ENCODE results near the gene GTF2F2.

The GTF2F2 gene

DNA sequence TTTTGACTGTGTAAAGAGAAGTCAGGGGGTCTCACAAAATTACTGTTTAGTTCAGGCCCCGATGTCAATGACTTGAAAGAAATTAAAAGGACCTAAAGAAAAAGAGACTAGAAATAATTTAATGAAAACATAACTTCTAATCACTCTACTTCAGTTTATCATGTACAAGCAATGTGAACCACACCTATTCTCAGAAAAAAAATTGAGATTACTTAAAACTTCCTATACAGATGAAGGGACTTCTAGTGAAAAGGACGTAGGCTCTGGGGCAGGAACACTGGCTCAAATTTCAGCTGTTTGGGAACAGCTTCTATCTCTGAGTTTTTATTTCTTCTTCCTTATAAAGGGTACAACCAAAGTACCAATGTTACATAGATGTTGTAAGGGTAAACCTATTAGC is 182.7 kb downstream of the GTF2F2 start:
- DNase-seq (ENCODE audit: low spot score) = no peak

DNA sequence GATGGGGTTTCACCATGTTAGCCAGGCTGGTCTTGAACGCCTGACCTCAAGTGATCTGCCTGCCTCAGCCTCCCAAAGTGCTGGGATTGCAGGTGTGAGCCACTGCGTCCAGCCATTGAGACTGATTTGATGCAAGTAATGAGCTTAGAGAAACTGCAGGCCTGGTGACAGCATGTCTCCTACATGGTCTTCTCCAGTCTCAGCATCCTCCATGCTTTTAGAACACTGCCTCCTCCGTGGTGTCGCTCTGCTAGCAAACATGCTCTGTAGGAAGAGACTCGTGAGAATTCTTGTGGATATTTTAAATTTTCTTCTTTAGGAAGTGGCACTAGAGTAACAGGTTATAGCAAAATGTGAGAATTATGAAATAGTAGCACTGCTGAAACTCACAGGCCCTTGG is 183.6 kb downstream of the GTF2F2 start:
- DNase-seq (ENCODE audit: low spot score) = no peak

DNA sequence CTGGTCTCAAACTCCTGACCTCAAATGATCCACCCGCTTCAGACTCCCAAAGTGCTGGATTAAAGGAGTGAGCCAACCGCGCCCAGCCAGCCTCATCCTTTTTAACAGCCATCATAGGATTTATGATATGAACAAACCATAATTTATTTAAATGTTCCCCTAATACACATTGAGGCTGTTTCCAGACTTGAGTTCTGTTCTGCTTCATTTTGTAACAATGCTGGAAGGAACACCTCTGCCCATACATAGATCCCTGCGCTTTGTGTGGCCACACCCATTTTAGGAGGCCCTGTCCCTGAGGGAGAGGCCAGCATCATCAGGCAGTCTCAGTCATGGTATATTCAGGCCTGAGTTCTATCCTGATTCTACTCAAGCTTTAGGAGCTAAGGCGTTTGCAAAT is 184.8 kb downstream of the GTF2F2 start:
- no peak for DNase-seq (ENCODE audit: low spot score)

DNA sequence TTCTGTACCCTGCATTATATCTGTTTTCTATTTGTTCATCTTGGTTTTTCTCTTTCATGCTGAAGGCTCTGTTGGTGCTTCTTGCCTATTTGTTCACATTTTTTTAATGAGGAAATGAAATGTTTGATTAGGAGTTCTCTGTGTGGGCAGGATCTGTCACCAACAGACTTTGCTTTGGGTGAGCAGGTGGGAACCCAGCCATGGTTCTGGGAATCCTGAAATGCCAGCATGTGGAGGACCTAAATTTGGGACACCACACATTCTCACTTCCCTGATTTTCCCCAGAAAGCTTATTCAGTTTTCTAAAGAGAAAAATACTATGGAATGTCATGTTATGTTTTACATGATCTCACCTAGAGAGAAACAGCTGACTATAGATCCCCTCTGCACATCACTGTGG is 186.7 kb downstream of the GTF2F2 start:
- no peak for DNase-seq (ENCODE audit: low spot score)

DNA sequence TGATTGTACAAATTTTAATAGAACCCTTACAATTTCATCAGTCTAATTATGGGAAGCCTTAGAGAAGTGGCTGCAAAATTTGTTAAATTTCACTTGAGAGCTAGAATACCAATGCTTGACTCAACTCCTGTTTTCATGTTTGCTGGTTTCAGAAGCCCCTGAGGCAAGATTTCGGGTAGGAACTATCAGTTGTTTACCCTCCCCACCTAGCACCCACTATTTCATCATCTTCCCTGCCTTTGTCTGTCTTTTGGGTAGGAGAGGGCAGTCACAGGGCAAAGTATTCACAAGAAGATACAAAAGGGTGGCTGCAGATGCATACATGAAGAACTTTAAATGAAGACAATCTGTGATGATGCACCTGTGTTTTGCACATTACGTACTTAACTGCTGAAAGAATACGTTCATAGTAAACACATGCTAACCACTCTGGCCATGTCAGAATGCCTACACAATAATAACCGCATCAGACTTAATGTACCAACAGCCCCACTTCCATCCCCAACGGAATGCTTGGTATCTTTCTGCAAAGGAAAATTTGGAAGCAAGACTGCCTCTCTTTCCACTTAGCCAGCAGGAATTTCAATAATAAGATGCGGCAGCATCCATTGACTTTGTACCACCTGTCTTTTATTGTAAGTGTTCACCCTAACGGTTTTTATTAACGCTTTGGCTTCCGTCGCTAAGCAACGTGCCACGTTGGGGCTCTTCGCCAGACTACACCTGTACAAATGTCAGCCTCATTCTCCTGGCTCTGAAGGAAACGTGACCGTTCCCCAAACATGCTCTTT is 190.2 kb downstream of the GTF2F2 start:
- no peak for DNase-seq (ENCODE audit: low spot score)

DNA sequence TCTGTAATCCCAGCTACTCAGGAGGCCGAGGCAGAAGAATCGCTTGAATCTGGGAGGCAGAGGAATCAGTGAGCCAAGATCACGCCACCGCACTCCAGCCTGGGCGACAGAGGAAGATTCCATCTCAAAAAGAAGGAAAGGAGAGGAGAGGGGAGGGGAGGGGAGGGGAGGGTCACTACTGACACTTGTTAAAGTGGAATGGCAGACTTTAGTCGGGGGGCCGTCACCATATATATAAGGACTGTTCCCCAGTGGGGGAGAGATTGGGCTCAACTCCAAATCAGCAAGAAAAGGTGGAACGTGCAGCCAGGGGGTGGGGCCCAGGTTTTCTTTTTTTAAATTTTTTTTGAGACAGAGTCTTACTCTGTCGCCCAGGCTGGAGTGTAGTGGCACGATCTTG is 194.5 kb downstream of the GTF2F2 start:
- DNase-seq (ENCODE audit: low spot score) = no peak

DNA sequence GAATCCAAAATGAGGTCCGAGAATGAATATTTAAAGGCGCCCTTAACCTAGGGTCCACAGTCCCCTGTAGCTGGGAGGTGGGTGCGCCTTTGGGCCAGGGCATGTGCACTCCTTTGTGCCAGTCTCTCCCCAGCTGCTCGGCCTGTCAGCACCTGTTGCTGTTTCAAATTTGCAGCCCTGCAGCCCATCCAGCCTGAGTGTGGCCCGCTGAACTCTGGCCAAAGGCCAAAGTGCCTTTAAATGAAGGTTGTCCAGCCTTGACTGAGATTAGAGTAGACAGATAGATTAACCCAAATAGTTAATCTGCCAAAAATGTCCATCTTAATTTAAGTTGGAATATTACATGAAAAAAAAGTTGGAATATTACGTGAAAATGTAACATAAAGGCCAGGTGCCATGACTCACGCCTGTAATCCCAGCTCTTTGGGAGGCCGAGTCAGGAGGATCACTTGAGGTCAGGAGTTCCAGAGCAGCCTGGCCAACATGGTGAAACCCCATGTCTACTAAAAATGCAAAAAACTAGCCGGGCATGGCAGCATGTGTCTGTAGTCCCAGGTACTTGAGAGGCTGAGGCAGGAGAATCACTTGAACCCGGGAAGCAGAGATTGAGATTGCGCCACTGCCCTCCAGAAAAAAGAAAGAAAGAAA is 195.3 kb downstream of the GTF2F2 start:
- DNase-seq (ENCODE audit: low spot score) = no peak

DNA sequence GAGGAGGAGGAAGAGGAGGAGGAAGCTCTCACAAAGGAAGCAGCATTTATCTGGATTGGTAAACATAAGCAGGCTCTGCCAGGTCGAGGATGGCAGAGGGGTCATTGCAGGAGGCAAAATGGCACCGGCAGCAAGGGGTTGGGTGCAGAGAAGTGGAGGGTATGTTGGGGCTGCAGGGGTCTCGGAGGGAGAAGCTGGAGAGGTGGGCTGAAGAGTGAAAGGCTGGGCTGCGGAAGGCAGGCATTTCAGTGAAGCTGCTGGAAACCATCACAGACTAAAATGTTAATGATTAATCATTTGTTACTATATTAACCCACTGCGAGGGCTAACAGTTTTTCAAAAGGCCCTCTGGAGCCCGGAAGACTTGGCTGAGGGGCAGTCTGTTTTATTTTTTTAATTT is 196.0 kb downstream of the GTF2F2 start:
- no peak for DNase-seq (ENCODE audit: low spot score)

DNA sequence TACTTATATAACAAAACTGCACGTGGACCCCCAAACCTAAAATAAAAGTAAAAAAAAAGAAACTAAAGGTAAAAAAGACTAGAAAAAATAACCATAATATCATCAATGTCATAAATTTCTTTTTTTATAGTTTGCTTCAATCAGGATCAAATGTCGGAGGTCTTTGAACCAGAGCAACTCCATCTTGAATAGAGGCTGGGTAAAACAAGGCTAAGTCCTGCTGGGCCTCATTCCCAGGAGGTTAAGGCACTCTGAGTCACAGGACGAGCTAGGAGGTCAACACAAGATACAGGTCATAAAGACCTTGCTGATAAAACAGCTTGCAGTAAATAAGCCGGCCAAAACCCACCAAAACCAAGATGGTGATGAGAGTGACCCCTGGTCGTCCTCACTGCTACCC is 196.7 kb downstream of the GTF2F2 start:
- DNase-seq (ENCODE audit: low spot score) = no peak

DNA sequence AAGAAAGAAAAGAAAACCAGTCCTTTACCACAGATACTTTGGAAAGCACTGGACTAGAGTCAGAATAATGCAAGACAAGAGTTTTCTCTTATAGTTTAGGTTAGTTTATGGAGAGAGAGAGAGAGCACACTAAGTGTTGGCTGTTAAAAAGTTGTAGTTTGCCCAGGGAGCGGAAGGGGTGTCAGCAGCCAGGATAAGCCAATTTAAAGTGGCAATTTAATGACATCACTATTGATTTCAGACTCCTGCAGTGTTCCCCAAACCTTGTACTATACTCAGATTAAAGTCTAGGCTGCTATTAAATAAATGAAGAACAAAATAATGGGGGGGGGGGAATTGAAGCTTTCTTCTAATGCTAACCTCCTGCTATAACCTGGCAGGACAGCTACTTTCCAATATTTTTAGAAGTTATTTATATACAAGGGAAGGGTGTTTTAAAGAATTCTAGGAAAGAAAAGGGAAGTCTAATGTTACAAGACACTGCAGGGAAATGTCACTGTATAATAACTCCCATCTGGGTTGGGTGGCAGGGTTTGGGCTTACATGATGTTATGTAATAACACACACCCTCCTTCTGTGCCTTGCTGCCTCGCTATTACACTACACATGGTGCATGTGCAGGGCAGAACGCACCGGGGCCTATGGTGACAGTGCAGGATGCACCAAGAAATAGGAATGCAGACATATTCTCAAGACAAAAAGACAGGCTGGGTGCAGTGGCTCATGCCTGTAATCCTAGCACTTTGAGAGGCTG is 200.7 kb downstream of the GTF2F2 start:
- DNase-seq (ENCODE audit: low spot score) = no peak

DNA sequence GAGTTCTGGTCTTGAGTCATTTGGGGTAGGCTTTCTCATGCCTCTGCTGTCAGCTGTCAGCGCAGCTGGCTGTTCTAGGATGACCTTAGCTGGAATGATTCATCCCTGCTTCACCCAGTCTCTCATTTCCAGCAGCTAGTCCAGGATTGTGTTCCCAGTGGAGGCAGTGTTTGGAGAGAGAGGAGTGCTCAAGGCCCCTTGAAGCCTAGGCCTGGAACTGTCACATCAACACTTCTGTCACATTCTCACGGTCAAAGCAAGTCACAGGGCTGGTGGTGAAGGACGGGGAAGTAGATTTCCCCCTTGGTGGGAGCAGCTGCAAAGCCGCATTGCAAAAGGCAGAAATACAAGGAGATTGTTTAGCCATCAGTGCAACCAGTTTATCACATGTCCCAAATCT is 205.5 kb downstream of the GTF2F2 start:
- DNase-seq (ENCODE audit: low spot score) = no peak

DNA sequence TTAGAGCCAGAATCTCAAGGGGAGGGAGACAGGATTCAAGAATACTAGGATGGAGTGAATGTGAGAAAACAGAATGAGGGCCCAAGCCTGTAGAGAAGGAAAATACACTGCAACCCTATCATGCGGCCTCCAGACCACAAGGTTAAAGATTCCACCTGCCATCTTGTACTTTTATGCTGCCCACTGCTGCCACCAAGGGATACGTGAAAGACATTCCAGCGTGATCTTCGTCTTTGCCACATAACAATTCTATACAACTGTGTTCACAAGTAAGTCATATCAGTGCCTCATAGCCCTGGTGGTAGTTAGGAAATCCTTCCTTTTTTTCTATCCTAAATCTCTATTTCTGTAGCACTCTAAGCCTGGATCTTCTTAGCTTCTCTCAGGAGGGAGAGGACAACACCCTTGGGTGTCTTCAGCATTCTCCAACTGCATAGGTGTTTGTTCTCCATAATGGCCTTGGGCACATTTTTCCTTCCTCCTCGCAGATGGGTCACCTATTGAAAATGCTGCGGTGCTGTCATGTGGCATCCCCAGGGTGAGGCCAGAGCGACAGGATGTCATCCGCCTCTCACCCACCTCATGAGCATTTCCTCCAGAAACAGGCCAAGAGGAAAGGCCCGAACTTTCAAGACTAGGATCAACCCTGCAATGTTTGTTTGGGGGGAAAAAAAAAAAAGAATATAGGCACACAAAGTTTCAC is 207.1 kb downstream of the GTF2F2 start:
- no peak for DNase-seq (ENCODE audit: low spot score)

DNA sequence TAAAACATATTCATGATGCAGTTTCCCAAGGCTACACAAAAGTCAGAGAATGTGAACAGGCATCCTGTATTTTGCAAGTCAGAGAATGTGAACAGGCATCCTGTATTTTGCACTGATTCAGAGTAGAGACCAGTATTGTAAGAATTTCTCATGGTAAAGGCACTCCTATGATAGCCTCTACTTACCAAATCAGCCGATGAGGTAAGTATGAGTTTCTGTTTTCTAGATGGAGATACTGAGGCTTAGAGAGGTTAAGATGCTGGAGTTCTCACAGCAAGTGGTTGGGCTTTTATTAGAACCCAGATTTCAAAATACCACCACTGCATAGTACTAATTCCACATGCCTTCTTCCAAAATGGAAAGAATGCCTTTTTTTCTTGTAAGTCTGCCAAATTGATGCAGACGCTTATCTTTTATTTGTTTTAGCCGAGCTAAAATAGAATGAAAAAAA is 208.4 kb downstream of the GTF2F2 start:
- DNase-seq (ENCODE audit: low spot score) = no peak

DNA sequence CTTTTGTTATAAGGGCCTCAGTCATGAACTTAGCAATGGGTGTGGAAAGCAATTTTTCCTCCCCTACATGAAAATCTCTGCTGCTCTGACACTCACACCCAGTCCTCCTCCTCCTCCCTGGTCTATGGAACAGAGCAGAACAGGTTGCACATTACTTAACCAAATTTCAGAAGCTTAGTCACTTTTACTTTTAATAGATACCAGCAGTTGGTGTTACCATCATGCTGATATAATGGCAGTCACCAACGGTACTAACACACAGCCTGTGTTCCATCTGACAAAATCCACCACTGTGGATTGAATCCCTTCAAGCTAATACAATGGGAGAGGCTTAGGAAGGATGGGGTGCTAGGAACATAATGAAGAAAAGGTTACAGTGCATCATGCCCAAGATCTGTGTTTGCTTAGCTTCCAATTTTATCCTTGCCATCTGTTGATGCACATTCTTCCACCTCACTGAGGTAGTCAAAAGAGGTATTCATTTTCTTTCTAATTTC is 210.9 kb downstream of the GTF2F2 start:
- no peak for DNase-seq (ENCODE audit: low spot score)

DNA sequence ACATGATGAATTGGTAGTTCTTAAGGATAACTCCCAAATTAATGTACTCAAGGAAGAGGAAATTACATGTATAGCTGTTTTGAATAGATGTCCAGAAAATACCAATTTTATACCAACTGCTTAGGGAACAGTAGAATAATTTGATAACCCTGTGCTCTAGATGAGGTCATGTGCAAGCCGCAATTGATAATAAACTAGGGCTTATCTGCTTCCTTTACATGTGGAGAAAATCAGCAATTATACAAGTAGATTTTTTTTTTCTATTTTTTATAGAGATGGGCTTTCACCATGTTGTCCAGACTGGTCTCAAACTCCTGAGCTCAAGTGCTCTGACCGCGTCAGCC is 211.4 kb downstream of the GTF2F2 start:
- DNase-seq (ENCODE audit: low spot score) = no peak

DNA sequence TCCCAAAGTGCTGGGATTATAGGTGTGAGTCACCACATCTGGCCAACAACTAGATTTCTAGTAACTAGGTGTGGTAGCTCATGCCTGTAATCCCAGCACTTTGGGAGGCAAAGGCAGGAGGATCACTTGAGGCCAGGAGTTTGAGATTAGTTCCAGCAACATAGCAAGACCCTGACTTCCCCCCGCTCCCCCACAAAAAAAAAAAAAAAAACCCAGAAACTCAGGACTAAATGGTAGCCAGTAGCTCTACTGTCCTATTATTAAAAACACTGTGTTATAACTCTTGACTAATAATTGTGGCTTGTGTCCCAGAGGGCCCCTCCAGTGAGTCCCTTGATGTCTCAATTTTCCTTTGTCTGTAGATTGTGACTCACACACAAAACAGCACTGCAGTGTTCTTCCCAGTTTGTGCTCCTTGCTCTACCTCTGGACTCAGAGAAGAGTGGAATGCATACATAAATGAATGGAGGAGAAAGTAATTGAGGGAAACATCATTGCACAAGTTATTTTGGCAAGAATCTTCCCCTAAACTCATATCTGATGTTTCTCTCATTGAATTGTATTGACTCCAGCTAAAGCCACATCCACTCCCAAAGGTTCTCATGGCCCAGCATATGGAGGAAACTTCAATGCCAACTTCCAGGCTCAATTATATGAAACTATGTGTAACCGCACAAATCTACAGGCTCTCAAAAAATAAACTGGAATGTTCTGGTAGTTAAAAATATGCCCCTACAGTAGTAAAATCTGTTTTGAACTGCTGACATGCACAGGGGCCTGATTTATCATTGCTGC is 211.9 kb downstream of the GTF2F2 start:
- DNase-seq (ENCODE audit: low spot score) = no peak

DNA sequence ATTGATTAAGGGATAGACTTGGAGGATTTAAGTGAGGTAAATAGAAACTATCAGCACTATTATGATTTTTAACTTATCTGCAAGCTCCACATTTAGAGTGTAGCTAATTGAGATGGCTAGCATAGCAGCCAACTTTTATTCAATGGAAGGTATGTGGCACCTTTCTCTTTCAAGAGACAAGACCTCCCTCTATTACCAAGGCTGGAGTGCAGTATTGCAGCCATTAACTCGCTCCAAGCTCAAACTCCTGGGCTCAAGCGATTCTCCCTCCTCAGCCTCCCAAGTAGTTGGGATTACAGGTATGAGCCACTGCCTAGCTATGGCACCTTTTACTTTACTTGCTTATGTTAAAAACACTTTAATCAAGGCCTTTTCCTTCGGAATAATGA is 212.5 kb downstream of the GTF2F2 start:
- DNase-seq (ENCODE audit: low spot score) = no peak

DNA sequence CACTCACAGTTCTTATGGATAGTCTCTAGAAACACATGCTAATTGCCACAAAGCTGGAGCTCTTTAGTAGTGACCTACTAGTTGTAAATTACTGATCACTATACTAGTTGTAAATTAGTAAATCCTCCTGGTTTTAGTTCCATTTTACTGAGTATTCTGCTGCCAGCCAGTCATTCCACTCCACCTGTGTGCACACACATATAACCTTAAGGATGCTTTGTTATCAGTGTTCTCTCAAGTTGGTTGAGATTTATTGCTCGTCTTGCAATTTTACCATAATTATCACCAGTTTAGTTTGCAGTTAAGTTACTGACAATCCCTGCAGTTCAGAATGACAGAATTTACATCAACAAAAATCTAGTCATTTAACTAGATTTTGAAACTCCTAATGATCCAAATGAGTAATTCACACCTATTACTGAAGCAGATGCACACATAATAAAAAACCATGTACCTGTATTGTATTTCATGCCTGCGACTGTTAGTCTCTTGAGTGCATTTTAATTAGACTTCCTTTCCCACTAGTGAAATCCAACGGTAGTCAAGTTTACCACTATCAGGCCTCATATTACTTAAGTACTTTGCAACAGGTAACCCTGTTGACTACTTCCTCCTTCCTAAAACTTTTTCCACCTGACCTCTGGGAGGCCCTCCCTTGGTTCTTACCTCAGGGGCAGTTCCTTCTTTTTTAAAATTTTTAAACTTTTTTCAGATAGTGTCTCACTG is 213.1 kb downstream of the GTF2F2 start:
- DNase-seq (ENCODE audit: low spot score) = no peak

Measured in cerebellar cortex (tissue), 1 donor.